PFSK-1 (cell line): ENCODE measurements around the gene ASS1. TPM values are rescaled to one million over a fixed set of nuclear protein-coding genes. Genes with fewer than 3 reads are reported as not detected.

Source experiments
- FOXP2 ChIP-seq: optimal IDR thresholded peaks from 2 replicates; pipeline ENCODE3; 2011; ENCODE audit warnings: borderline replicate concordance, control low read depth, inconsistent platforms; ENCODE audit not compliant: insufficient read depth; ENCODE audit errors: extremely low read length, extremely low read depth
- POLR2AphosphoS5 ChIP-seq: IDR thresholded peaks from 2 replicates; pipeline ENCODE4 v1.6.1; 2012; ENCODE audit warnings: low read depth, mild to moderate bottlenecking, control low read depth, low read length, moderate library complexity
- SIN3A ChIP-seq: IDR thresholded peaks from 2 replicates; pipeline ENCODE4 v1.6.1; 2012; ENCODE audit warnings: mild to moderate bottlenecking, low read length, moderate library complexity, borderline replicate concordance; ENCODE audit not compliant: insufficient read depth
- TAF1 ChIP-seq: IDR thresholded peaks from 2 replicates; pipeline ENCODE4 v1.6.1; 2012; ENCODE audit warnings: low read length, control low read depth, borderline replicate concordance; ENCODE audit not compliant: insufficient read depth
- polyA plus RNA-seq: library from polyadenylated mRNA; unstranded; fragments of >200 nt; gene quantifications from one replicate; pipeline ENCODE4 v1.2.1, GENCODE V29; 2012; ENCODE audit warnings: low read depth, missing spikeins; ENCODE audit not compliant: insufficient read length
- TF ChIP-seq, protein P1 (sequence below), 2 experiments: IDR thresholded peaks; 2 replicates each; pipeline versions ENCODE4 v1.6.1 to v1.8.0; 2011 to 2012; ENCODE audit warnings: low read depth in 2 of 2, low read length in 2 of 2, control low read depth in 1 of 2, inconsistent platforms in 1 of 2, mild to moderate bottlenecking in 1 of 2, moderate library complexity in 1 of 2; ENCODE audit not compliant: insufficient read depth in 1 of 2

The ASS1 gene
- polyA plus RNA-seq: 919 TPM

DNA sequence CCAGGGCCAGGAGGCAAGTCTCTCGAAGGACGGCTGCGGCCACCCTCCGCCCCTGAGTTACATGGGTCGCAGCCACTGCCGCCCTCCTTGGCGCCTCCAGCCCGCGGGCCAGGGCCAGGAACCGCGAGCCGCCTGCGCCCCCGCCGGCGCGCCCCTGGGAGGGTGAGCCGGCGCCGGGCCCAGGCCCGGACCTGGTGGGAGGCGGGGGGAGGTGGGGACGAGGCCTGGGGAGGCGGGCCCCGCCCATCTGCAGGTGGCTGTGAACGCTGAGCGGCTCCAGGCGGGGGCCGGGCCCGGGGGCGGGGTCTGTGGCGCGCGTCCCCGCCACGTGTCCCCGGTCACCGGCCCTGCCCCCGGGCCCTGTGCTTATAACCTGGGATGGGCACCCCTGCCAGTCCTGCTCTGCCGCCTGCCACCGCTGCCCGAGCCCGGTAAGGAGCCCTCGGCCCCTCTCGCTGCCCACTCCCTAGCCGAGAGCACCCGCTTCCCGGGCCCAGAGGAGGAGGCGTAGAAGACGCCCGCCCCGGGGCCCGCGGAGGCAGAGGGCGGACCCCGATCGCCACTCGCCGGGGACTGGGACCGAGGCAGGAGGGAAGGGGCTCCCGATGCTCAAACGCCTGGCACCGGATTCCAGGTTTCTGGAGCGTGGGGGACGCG lies at the start of gene ASS1:
ASS1 (plus strand) TSS at position 397 of the 657 bp plus-strand sequence. CDS start 7,268 bp downstream, outside the sequence.
- TF ChIP-seq, protein P1, sequence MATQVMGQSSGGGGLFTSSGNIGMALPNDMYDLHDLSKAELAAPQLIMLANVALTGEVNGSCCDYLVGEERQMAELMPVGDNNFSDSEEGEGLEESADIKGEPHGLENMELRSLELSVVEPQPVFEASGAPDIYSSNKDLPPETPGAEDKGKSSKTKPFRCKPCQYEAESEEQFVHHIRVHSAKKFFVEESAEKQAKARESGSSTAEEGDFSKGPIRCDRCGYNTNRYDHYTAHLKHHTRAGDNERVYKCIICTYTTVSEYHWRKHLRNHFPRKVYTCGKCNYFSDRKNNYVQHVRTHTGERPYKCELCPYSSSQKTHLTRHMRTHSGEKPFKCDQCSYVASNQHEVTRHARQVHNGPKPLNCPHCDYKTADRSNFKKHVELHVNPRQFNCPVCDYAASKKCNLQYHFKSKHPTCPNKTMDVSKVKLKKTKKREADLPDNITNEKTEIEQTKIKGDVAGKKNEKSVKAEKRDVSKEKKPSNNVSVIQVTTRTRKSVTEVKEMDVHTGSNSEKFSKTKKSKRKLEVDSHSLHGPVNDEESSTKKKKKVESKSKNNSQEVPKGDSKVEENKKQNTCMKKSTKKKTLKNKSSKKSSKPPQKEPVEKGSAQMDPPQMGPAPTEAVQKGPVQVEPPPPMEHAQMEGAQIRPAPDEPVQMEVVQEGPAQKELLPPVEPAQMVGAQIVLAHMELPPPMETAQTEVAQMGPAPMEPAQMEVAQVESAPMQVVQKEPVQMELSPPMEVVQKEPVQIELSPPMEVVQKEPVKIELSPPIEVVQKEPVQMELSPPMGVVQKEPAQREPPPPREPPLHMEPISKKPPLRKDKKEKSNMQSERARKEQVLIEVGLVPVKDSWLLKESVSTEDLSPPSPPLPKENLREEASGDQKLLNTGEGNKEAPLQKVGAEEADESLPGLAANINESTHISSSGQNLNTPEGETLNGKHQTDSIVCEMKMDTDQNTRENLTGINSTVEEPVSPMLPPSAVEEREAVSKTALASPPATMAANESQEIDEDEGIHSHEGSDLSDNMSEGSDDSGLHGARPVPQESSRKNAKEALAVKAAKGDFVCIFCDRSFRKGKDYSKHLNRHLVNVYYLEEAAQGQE (IDR thresholded peaks at IDR 0.05; ENCODE audit: insufficient read depth in 1 of 2, low read depth in 2 of 2, low read length in 2 of 2): no peak

DNA sequence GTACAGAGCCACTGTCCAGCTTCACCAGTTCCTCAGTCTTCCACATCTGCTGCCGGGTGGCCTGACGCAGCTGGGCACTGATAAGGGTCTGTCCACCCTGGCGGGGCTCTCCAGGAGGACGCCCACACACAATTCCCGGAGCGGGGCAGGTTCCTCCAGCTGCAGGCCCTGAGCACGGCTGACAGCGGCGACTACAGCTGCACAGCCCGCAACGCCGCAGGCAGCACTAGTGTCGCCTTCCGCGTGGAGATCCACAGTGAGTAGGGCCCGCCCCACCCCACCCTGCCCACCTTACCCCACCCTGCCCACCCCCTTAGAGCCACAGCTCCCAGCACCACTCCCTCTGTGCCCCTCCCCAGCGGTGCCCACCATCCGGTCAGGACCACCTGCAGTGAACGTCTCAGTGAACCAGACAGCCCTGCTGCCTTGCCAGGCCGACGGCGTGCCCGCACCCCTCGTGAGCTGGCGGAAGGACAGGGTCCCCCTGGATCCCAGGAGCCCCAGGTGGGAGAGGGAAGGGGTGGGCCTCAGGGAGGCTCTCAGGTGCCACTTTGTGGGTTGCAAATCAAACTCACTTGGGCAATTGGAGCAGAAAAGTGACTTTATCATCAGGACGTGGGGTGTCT lies 48.8 kb upstream of the ASS1 start:
- TF ChIP-seq TAF1: no peak
- no peak for TF ChIP-seq POLR2AphosphoS5
- no peak for TF ChIP-seq FOXP2
- TF ChIP-seq, protein P1 (IDR thresholded peaks at IDR 0.05; ENCODE audit: insufficient read depth in 1 of 2, low read depth in 2 of 2, low read length in 2 of 2): no peak
- no peak for TF ChIP-seq SIN3A

DNA sequence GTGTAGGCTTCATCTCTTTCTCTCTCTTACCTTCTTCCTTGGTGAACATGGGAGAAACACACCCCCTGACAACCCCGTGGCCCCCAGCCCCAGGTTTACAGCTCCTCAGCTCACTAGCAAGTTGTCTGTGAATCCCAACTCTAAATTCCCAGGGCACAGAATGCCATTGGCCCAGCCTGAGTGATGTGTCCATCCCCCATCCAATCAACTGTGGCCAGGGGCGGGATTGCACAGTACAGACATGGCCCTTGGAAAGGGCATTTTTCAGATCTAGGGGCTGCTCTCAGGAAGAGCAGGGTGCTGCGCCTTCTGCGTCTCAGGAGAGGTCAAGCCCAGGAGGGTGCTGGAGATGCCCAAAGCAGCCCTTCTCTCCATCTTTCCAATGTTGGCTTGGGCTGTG lies 48.2 kb upstream of the ASS1 start:
- no peak for TF ChIP-seq SIN3A
- no peak for TF ChIP-seq POLR2AphosphoS5
- no peak for TF ChIP-seq TAF1
- TF ChIP-seq, protein P1 (IDR thresholded peaks at IDR 0.05; ENCODE audit: insufficient read depth in 1 of 2, low read depth in 2 of 2, low read length in 2 of 2): no peak

DNA sequence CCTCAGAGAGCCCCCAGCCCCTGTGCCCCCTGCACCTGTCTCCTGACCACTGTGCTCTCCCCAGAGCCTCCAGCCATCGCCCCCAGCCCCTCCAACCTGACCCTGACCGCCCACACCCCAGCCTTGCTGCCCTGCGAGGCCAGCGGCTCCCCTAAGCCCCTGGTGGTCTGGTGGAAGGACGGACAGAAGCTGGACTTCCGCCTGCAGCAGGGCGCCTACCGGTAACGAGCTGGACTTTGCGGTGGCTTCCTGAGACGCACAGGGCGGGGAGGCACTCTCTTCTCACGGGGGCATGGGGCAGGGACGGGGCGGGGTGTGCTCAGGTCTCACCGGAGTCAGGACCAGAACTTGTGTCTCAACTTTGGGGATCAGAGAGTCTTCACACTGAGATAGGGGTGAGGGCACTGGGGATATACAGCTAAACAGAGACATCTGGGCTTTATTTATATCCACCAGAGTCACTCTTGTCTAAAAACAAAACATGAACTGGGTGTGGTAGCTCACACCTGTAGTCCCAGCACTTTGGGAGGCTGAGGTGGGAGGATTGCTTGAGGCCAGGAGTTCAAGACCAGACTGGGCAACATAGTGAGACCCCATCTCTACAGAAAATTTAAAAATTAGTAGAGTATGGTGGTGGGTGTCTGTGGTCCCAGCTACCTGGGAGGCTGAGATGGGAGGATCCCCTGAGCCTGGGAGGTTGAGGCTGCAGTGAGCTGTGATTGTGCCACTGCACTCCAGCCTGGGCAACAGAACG lies 46.1 kb upstream of the ASS1 start:
- TF ChIP-seq, protein P1 (IDR thresholded peaks at IDR 0.05; ENCODE audit: insufficient read depth in 1 of 2, low read depth in 2 of 2, low read length in 2 of 2): no peak
- TF ChIP-seq POLR2AphosphoS5: no peak
- TF ChIP-seq FOXP2: no peak
- no peak for TF ChIP-seq TAF1
- no peak for TF ChIP-seq SIN3A
